Stimulated activated CD4-positive, alpha-beta T cell treated with anti-CD3 and anti-CD28 coated beads, Interleukin-1b, Interleukin-23, amount 100 ng/mL, for 24 hours (primary cell): ENCODE data around the gene USP49.
"Not testable (repeated sequence)": the region's sequence is repeated elsewhere in the genome, so short reads cannot be mapped to it uniquely, and the experiment has no call there.

Experiments used
- DNase-seq, 4 experiments: peaks; one replicate each; pipeline ENCODE4 v3.0.0-alpha.2; 2020; ENCODE audit warnings: low read depth in 4 of 4, low spot score in 1 of 4

USP49 gene

GRCh38 chr6:41814629-41815028 is 80.5 kb downstream of the USP49 start:
- DNase-seq = no peak

DNA sequence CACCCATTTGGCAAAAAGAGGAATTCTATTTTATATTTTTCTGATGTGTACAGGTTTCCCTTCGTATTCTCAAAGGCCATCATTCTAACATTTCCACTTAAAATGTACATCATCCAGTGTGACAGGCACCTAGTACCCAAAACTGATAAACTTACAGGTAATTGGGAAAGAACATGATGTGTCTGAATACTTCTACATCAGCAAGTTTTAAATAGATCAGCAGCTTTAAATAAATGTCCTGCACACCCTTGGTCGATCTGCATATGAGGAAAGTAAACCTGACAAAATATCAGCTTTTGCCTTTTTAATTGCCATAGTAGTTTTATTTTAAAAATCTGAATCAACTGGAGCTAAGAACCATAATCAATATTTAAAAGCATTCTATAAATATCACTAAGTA is 81.2 kb downstream of the USP49 start:
- DNase-seq = no peak

DNA sequence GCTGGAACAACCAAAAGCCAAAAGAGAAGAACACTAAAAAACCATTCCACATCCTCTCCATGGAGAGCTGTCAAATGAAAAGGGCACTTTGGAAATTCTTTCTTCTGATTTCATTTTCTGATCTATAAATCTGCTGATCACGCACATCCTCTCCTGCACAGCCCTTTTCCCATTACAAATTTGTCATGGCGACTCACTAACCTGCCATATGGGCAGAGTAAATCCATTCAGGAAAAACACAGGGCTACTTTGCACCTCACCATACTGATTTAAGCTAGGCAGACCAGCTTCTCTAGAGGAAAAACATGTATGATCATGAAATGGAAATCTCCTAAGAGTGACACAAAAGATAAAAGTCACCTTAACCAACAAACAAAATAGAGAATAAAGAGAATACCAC is 81.7 kb downstream of the USP49 start:
- DNase-seq = no peak

- not testable (repeated sequence) for DNase-seq
Observed at GRCh38 chr6:41811946-41812345, 83.2 kb downstream of the USP49 start.

GRCh38 chr6:41811095-41811494 is 84.1 kb downstream of the USP49 start:
- DNase-seq = no peak

GRCh38 chr6:41805830-41806774 is 89.1 kb downstream of the USP49 start:
- DNase-seq = no peak

DNA sequence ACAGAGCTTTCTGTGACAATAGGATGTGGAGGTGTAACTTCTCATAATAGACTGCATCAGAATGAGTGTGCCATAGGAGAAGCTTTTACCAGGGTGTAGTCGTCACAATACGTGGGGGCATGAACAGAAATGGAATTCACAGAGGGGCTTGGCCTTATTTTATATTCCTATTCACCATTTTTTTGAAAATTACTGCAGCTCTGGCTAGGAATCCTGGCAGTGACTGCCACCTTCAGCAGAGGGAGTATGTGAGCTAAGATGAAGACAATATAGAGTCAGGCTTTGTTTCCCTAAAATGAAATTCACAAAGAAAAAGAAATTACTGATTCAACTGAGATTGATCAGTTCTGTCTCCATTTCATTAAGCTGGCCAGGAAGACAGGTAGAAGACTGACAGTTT is 93.8 kb downstream of the USP49 start:
- DNase-seq = no peak

DNA sequence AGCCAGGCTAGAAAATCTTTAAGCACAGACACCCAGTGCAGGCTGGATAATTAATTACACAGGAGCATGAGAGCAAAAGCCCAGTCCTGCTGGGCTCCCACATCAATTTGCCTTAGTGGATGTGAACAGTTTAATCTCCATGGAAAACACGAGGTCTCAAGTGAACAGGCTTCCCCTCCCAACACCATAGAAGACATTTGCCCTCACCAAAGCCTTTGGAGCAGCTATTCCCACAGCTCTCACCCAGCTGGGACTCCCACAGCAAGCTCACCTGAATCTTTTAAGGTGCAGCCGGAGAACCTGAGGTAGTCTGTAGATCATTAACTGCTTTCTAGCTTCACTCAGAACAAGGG is 95.6 kb downstream of the USP49 start:
- DNase-seq = no peak

- DNase-seq = no peak
Observed at GRCh38 chr6:41798901-41799558, 96.1 kb downstream of the USP49 start.

DNA sequence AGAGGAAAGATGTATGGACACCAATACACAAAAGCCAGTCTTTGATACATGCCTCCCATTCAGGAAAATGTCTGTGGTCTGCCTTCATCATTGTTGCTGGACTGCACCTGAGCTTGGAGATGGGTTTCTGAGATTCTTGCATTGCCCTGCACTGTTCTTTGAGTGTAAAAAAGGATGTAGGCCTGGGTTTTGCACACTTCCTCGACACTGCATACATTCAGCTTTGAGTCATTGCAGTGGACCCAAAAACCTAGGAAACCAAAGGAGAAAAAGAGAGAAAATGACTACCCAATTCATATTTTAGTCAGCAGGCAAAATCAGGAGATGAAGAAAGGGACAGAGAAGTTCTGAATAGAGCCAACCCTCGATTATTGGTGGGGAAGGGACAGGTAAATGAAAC is 98.7 kb downstream of the USP49 start:
- no peak for DNase-seq

GRCh38 chr6:41791984-41792383 is 103.2 kb downstream of the USP49 start:
- no peak for DNase-seq

DNA sequence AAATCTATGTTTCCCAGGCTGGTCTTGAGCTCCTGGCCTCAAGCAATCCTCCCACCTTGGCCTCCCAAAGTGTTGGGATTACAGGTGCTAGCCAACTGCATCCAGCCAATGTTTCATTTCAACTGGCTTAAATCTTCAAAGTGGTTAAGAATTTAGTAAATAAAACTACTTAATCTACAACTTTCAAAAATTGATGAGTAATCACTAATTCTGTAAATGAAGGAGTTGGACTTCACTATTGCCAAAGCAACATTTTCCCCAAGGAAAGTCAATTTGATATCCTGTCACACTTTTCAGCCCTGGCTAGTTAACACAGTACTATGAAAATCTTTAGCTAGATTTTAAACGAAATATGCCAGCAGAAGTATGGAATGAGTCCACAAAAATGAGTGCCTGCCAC is 103.9 kb downstream of the USP49 start:
- no peak for DNase-seq

- DNase-seq = no peak
Observed at GRCh38 chr6:41790045-41790444, 105.1 kb downstream of the USP49 start.

- DNase-seq = no peak
Observed at GRCh38 chr6:41789390-41789724, 105.8 kb downstream of the USP49 start.

GRCh38 chr6:41787219-41787917 is 107.8 kb downstream of the USP49 start, which contains the start of gene TOMM6:
Gene TOMM6 (plus strand): TSS chr6:41787694. CDS start chr6:41787698, 4 bp downstream.
- DNase-seq = peak; percentile 90 to 92 (median 92)

DNA sequence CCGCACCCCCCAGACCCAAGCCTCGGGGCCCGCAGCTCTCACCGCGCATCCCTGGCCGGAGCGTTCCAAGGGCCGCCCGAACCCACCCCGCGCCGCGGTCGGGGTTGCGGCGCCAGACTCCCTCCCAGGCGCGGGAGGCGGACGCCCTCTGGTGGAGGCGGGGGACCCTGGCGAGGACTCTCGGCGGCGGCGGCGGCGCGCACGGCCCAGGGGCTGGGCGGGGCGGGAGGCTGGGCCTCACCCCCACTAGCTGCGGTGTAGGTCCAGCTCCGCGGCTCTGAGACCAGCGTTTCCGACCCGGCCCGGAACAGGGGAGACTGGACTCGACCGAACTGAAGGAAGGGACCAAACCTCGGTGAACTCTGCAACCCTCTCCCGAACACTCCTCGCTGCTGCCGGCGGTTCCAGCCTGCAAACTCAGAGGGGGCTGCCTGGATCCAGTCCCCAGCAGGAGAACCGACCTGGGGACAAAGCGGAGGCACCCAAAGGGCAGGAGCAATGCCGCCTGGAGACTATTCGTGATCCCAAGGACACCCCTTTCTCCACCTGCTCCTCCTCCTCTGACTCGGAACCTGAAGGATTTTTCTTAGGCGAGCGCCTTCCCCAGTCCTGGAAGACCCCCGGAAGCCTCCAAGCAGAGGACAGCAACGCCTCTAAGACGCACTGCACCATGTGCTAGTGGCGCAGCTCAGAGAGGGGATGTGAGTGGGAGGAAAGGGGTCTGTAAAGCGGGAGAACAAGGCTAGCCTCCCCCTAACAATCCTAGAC is 108.5 kb downstream of the USP49 start:
- peak; percentile 69 to 82 (median 81) for DNase-seq

DNA sequence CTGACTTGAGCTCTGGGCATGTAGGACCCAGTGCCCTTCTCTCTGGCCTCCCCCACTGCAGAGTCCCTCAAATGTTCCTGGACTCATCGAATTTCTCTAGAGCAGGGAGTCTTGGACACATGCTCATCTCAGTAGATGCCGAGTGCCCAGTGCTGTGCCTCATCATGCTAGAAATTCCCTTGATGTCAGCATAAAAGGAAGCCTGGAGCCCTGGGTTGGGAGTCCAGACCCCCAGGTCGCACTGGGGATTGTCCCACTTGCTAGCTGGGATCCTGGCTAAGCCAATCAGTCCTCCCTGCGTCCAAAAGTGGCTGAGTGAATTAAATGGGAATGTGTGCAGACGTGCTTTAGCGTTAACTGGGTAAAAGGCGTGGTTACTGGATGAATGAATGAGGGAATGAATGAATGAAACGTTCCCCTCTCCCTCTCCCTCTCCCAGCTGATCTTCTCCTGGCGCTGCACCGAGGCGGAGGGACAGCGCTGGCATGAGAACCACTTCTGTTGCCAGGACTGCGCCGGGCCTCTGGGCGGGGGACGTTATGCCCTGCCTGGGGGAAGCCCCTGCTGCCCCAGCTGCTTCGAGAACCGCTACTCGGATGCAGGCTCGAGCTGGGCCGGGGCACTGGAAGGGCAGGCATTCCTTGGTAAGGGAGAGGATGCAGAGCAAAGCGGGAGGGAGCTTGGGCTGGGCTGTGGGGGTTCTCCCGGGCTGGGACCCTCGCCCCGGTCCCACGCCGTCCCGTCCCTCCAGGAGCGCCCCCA is 109.3 kb downstream of the USP49 start:
- no peak for DNase-seq

DNA sequence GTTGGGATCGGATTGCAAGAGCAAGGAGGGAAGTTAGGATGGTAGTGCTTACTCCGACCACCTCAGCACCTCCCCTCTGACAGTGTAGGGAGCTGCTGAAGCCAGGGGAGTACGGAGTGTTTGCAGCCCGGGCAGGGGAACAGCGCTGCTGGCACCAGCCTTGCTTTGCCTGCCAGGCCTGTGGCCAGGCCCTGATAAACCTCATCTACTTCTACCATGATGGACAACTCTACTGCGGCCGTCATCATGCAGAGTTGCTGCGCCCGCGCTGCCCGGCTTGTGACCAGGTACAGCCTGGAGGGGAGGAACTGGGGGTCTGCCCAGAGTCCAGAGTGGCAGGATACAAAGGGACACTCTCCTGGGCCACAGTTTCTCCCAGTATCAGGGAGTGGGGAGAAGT is 109.9 kb downstream of the USP49 start:
- no peak for DNase-seq

DNA sequence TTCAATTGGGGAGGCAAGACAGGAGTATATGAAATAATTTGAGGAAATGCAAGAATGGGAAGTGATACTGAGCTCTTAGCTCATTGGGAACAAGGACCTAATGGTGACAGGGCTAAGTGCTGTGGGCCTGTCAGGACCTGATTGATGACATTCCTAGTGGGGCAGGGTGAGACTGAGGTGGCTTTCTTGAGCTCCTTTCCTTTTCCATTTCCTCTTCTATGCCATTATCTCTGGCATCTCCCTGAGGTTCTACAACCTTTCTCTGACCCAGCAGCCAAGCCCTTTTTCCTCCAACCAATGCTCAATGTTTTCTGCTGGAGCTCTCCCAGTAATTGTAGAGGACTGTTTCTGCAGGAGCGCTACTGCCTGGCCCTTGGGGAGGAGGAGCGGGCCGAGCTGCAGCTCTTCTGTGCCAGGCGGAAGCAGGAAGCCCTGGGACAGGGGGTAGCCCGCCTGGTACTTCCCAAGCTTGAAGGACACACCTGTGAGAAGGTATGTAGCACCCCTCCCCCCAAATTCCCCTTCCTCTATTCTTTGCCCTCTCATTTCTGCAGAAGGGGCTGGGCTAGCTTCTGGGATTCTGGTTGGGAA is 110.5 kb downstream of the USP49 start:
- no peak for DNase-seq
